WTC11 (cell line): ENCODE results near the gene ARHGAP6. TPM values are rescaled to one million over a fixed set of nuclear protein-coding genes. Genes with fewer than 3 reads are reported as not detected.

ENCODE experiments used
- ATAC-seq: fragments of 200-7000 bp; cut with Tn5 transposase; 2 replicates; pipeline ENCODE4 v1.10.0; 2021; ENCODE audit warnings: mild to moderate bottlenecking, moderate library complexity
- CTCF ChIA-PET: fragments of 300-600 bp; sonication (Branson Sonifier 250); formaldehyde crosslinking; loops from one replicate; lab custom pipeline; 2021; ENCODE audit warnings: antibody characterized with exemption; lab: Charles Lee
- POLR2A ChIA-PET: fragments of 350-600 bp; sonication (Branson Sonifier 250); formaldehyde crosslinking; loops from one replicate; lab custom pipeline; 2021; ENCODE audit warnings: antibody characterized with exemption; lab: Charles Lee
- DNase-seq: peaks from one replicate; pipeline ENCODE4 v3.0.0; 2021; ENCODE audit warnings: low spot score
- H3K27ac Mint-ChIP-seq: 2 replicates; pipeline ENCODE4 v1.8.0; 2021; ENCODE audit warnings: mixed read lengths
- H3K27me3 Mint-ChIP-seq: 2 replicates; pipeline ENCODE4 v1.8.0; 2021; ENCODE audit warnings: low read depth, mild to moderate bottlenecking, moderate library complexity, mixed read lengths
- H3K36me3 Mint-ChIP-seq: 2 replicates; pipeline ENCODE4 v1.8.0; 2021; ENCODE audit warnings: mixed read lengths
- H3K4me1 Mint-ChIP-seq: 2 replicates; pipeline ENCODE4 v1.8.0; 2022; ENCODE audit warnings: mixed read lengths
- H3K4me3 Mint-ChIP-seq: 2 replicates; pipeline ENCODE4 v1.8.0; 2021; ENCODE audit warnings: mild to moderate bottlenecking, moderate library complexity, mixed read lengths
- H3K9me3 Mint-ChIP-seq: 2 replicates; pipeline ENCODE4 v1.8.0; 2021; ENCODE audit warnings: mixed read lengths
- AR ChIP-seq: fragments of 250-450 bp; sonication (Bioruptor Pico); IDR thresholded peaks from 2 replicates; pipeline ENCODE4 v1.9.0; 2021; ENCODE audit warnings: mild to moderate bottlenecking
- CBFB ChIP-seq: sonication (generic); formaldehyde crosslinking; IDR thresholded peaks from 2 replicates; pipeline ENCODE4 v1.8.1; 2022; ENCODE audit warnings: mild to moderate bottlenecking, low read depth, missing genetic modification reagents
- EMX1 ChIP-seq: fragments of 250-450 bp; sonication (Bioruptor Pico); IDR thresholded peaks from 2 replicates; pipeline ENCODE4 v1.8.0; 2021; ENCODE audit warnings: mild to moderate bottlenecking
- FOXJ3 ChIP-seq: sonication (generic); formaldehyde crosslinking; IDR thresholded peaks from 2 replicates; pipeline ENCODE4 v1.9.0; 2021; ENCODE audit warnings: missing genetic modification reagents, mild to moderate bottlenecking, borderline replicate concordance
- FOXP1 ChIP-seq: sonication (generic); formaldehyde crosslinking; IDR thresholded peaks from 2 replicates; pipeline ENCODE4 v1.8.0; 2022; ENCODE audit warnings: missing genetic modification reagents, mild to moderate bottlenecking, moderate library complexity, borderline replicate concordance
- IRF1 ChIP-seq: sonication (generic); formaldehyde crosslinking; IDR thresholded peaks from 2 replicates; pipeline ENCODE4 v1.8.0; 2023; ENCODE audit warnings: missing genetic modification reagents
- JAZF1 ChIP-seq: fragments of 250-450 bp; sonication (Bioruptor Pico); IDR thresholded peaks from 2 replicates; pipeline ENCODE4 v1.9.0; 2021; ENCODE audit warnings: moderate library complexity, mild to moderate bottlenecking, inconsistent platforms
- JUN ChIP-seq: sonication (generic); formaldehyde crosslinking; IDR thresholded peaks from 2 replicates; pipeline ENCODE4 v1.8.0; 2023; ENCODE audit warnings: mild to moderate bottlenecking, missing genetic modification reagents
- OVOL2 ChIP-seq: fragments of 250-450 bp; sonication (Bioruptor Pico); IDR thresholded peaks from 2 replicates; pipeline ENCODE4 v1.9.0; 2021; ENCODE audit warnings: mild to moderate bottlenecking, borderline replicate concordance
- SMAD4 ChIP-seq: sonication (generic); formaldehyde crosslinking; IDR thresholded peaks from 2 replicates; pipeline ENCODE4 v1.8.0; 2022; ENCODE audit warnings: mild to moderate bottlenecking, missing genetic modification reagents
- USF1 ChIP-seq: sonication (generic); formaldehyde crosslinking; IDR thresholded peaks from 2 replicates; pipeline ENCODE4 v1.8.0; 2022; ENCODE audit warnings: mild to moderate bottlenecking, missing genetic modification reagents
- USF2 ChIP-seq: sonication (generic); formaldehyde crosslinking; IDR thresholded peaks from 2 replicates; pipeline ENCODE4 v1.8.1; 2023; ENCODE audit warnings: mild to moderate bottlenecking, missing genetic modification reagents, moderate library complexity
- ZNF317 ChIP-seq: sonication (generic); formaldehyde crosslinking; IDR thresholded peaks from 2 replicates; pipeline ENCODE4 v1.8.1; 2023; ENCODE audit warnings: low read depth, mild to moderate bottlenecking, moderate library complexity, missing genetic modification reagents, borderline replicate concordance
- ZNF423 ChIP-seq: fragments of 250-450 bp; sonication (Bioruptor Pico); IDR thresholded peaks from 2 replicates; pipeline ENCODE4 v2.1.2; 2022; ENCODE audit warnings: mild to moderate bottlenecking, moderate library complexity
- ZNF512 ChIP-seq: sonication (generic); formaldehyde crosslinking; IDR thresholded peaks from 2 replicates; pipeline ENCODE4 v1.8.1; 2022; ENCODE audit warnings: missing genetic modification reagents, borderline replicate concordance
- total RNA-seq: library from RNA; stranded (reverse); gene quantifications from 3 replicates; pipeline ENCODE4 v1.2.3, GENCODE V29; 2021
- TF ChIP-seq, protein P1 (sequence below): sonication (generic); formaldehyde crosslinking; IDR thresholded peaks from 2 replicates; pipeline ENCODE4 v1.8.0; 2023; ENCODE audit warnings: missing genetic modification reagents, mild to moderate bottlenecking, borderline replicate concordance

ARHGAP6 gene
- total RNA-seq, 1 experiment from 2014 or later: 1.0 TPM

GRCh38 chrX:11210415-11210801 lies 455.3 kb downstream of the ARHGAP6 start:
- Mint-ChIP-seq H3K36me3 (no peaks in the 10 kb centered on the region), H3K27ac (no peak overlapping the region), H3K27me3 (no peaks in the 10 kb centered on the region; the same call in 1 of the 2 replicates), H3K4me3 (no peak overlapping the region), H3K4me1 (no peaks in the 10 kb centered on the region), H3K9me3 (peaks cover 4% of the 10 kb centered on the region; the same call in 1 of the 2 replicates)
- DNase-seq (no peak), ATAC-seq (no peak)
- TF ChIP-seq SMAD4 (CRISPR knock-in tag): no peak
- no peak for TF ChIP-seq USF2 (CRISPR knock-in tag)
- TF ChIP-seq, protein P1, sequence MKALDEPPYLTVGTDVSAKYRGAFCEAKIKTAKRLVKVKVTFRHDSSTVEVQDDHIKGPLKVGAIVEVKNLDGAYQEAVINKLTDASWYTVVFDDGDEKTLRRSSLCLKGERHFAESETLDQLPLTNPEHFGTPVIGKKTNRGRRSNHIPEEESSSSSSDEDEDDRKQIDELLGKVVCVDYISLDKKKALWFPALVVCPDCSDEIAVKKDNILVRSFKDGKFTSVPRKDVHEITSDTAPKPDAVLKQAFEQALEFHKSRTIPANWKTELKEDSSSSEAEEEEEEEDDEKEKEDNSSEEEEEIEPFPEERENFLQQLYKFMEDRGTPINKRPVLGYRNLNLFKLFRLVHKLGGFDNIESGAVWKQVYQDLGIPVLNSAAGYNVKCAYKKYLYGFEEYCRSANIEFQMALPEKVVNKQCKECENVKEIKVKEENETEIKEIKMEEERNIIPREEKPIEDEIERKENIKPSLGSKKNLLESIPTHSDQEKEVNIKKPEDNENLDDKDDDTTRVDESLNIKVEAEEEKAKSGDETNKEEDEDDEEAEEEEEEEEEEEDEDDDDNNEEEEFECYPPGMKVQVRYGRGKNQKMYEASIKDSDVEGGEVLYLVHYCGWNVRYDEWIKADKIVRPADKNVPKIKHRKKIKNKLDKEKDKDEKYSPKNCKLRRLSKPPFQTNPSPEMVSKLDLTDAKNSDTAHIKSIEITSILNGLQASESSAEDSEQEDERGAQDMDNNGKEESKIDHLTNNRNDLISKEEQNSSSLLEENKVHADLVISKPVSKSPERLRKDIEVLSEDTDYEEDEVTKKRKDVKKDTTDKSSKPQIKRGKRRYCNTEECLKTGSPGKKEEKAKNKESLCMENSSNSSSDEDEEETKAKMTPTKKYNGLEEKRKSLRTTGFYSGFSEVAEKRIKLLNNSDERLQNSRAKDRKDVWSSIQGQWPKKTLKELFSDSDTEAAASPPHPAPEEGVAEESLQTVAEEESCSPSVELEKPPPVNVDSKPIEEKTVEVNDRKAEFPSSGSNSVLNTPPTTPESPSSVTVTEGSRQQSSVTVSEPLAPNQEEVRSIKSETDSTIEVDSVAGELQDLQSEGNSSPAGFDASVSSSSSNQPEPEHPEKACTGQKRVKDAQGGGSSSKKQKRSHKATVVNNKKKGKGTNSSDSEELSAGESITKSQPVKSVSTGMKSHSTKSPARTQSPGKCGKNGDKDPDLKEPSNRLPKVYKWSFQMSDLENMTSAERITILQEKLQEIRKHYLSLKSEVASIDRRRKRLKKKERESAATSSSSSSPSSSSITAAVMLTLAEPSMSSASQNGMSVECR (CRISPR knock-in tag): no peak
- TF ChIP-seq EMX1: no peak
- TF ChIP-seq JUN (CRISPR knock-in tag): no peak
- no peak for TF ChIP-seq OVOL2 (CRISPR knock-in tag)
- TF ChIP-seq USF1 (CRISPR knock-in tag): no peak
- no peak for TF ChIP-seq FOXP1
- TF ChIP-seq ZNF512 (CRISPR knock-in tag): no peak
- no peak for TF ChIP-seq ZNF423
- no peak for TF ChIP-seq ZNF317 (CRISPR knock-in tag)
- TF ChIP-seq JAZF1: no peak
- TF ChIP-seq IRF1: no peak
- TF ChIP-seq CBFB (CRISPR knock-in tag): no peak
- CTCF ChIA-PET: no interaction called here
- POLR2A ChIA-PET: no interaction called here

DNA sequence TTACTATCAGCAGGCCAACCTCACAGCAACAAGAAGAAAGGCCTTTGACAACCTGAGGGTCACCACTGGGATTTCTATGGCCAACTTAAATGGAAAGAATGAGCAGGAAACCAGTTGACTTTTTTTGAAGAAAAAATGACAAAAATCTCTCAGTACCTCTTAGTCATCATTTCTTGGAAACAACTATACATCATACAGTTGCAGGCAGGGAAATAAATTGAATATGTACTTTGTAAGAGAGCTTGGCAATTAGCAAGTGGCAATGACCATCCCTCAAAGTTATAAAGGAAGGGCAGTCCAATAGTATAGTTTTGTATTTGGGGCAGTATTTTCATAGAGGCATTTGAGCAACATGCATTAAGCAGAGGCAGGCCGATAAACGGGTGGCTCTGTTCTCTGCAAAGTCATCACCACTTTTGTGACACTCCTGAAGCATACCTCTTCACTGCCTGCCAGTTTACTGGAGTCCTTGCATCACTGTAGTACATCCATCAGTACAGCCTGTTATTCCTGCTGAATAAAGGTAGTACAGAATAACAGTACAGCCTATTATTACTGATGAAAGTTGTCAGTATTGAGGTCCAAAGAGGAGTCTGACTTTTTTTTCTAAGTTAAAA lies 455.8 kb downstream of the ARHGAP6 start:
- no peak for DNase-seq
- no peak for TF ChIP-seq AR (CRISPR knock-in tag)
- no peak for TF ChIP-seq FOXJ3 (CRISPR knock-in tag)
- Mint-ChIP-seq H3K36me3 (no peaks in the 10 kb centered on the region), H3K9me3 (peaks cover 4% of the 10 kb centered on the region; the same call in 1 of the 2 replicates), H3K4me3 (no peak overlapping the region), H3K4me1 (no peaks in the 10 kb centered on the region), H3K27ac (no peak overlapping the region), H3K27me3 (no peaks in the 10 kb centered on the region; the same call in 1 of the 2 replicates)
- ChIA-PET POLR2A (no interaction called here), CTCF (no interaction called here)
- no peak for ATAC-seq
